NB4 (cell line): ENCODE results near the gene DBX2.

ENCODE experiments used
- DNase-seq: peaks from one replicate; pipeline ENCODE4 v3.0.0; 2010; ENCODE audit warnings: low read depth
- H3K4me3 ChIP-seq: one replicate; pipeline ENCODE4 v1.5.1; 2011; ENCODE audit warnings: mild to moderate bottlenecking, low read depth, low read length, moderate library complexity
- MYC ChIP-seq: IDR thresholded peaks from 2 replicates; pipeline ENCODE4 v1.6.1; 2011; ENCODE audit warnings: low read depth, low read length
- POLR2A ChIP-seq: IDR thresholded peaks from 2 replicates; pipeline ENCODE4 v1.6.1; 2011; ENCODE audit warnings: mild to moderate bottlenecking; ENCODE audit not compliant: insufficient read length; ENCODE audit errors: extremely low read depth
- TF ChIP-seq, protein P1 (sequence below): IDR thresholded peaks from one replicate; pipeline ENCODE4 v1.5.1; 2012; ENCODE audit warnings: low read depth, low read length
- TF ChIP-seq, protein P2 (sequence below): IDR thresholded peaks from 2 replicates; pipeline ENCODE4 v1.6.1; 2011; ENCODE audit warnings: low read depth, low read length

DBX2 gene

DNA sequence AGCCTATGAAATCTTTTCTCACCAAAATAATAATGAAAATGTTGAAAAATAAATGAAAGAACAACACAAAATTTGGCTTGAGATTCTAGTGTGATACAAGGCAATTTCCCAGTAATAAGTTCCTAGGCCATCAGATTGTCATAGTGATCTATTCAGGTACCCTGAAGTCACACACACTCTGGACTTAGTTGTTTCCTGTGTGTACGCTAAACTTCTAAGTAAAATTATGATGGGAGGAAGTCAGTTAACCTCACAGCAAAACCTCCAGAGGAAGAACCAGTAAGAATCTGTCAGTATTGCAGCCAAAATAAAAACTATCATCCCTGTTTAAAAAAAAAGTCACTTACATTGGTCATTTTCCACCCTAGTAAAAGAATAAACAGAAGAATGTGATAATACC is 81.9 kb downstream of the DBX2 start:
- DNase-seq, result no peak
- H3K4me3 ChIP-seq, result no peak overlapping the region
- TF ChIP-seq MYC (no peak), POLR2A (no peak)
- TF ChIP-seq, protein P1, sequence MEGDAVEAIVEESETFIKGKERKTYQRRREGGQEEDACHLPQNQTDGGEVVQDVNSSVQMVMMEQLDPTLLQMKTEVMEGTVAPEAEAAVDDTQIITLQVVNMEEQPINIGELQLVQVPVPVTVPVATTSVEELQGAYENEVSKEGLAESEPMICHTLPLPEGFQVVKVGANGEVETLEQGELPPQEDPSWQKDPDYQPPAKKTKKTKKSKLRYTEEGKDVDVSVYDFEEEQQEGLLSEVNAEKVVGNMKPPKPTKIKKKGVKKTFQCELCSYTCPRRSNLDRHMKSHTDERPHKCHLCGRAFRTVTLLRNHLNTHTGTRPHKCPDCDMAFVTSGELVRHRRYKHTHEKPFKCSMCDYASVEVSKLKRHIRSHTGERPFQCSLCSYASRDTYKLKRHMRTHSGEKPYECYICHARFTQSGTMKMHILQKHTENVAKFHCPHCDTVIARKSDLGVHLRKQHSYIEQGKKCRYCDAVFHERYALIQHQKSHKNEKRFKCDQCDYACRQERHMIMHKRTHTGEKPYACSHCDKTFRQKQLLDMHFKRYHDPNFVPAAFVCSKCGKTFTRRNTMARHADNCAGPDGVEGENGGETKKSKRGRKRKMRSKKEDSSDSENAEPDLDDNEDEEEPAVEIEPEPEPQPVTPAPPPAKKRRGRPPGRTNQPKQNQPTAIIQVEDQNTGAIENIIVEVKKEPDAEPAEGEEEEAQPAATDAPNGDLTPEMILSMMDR, result no peak
- TF ChIP-seq, protein P2, sequence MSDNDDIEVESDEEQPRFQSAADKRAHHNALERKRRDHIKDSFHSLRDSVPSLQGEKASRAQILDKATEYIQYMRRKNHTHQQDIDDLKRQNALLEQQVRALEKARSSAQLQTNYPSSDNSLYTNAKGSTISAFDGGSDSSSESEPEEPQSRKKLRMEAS, result no peak
